Measurements from ENCODE around the gene EIF2B4.

Gene EIF2B4
- 25.6 to 40.6 reads per million in 2 donors for total RNA-seq

DNA sequence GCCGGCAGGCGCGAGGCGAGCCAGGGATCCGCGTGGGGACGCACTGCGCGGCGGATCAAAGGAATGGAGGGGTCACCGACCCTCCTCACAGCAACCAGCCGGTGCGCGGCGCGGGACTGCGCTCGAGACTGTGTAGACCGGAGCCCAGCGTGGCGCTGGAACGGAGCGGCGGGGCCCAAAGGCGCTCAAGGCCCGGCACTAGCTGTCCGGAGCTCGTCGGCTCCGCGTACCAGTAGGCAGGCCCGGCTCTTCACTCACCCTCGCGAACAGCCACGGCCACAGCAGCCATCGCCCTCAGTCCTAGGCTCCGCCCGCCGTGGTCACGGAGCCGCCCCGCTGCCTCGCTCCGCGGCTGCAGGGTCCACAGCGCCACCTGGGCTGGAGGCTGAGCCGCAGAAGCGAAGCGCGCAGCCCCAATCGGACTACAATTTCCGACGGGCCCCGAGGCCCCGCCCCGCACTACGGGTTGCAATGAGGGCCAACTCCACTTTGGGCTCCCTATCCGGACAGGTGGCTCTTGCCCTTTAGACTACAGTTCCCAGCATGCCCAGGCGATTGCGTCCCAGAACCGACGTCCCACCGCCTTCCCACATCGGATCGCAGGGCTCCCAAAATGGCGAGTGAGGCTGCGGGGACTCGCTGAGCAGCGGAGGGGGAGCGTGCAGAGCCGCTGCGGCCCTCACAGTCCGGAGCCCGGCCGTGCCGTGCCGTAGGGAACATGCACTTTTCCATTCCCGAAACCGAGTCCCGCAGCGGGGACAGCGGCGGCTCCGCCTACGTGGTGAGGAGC, at the start of gene EIF2B4, which contains the start of gene SNX17:
TSS of gene EIF2B4 (minus strand) at position 313 of the 790 bp plus-strand sequence. CDS start at position 289, 24 bp downstream.
TSS of gene SNX17 (plus strand) at position 591 of the 790 bp plus-strand sequence. CDS start at position 719, 128 bp downstream.
- peak; percentile 98 for DNase-seq

DNA sequence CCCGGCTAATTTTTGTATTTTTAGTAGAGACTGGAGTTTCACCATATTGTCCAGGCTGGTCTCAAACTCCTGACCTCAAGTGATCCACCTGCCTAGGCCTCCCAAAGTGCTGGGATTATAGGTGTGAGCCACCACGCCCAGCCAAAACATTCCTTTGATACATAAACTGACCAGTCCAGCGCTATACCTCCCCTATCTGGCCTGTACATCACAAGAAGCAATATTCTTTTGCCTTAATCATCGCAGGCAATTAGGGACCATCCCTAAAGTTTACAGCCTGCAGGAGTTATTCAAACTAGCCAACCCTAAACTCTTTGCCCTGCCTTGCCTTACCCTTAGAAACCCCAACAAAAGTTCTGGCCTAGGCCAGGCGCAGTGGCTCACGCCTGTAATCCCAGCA, 46.0 kb upstream of the EIF2B4 start:
- no peak for DNase-seq

DNA sequence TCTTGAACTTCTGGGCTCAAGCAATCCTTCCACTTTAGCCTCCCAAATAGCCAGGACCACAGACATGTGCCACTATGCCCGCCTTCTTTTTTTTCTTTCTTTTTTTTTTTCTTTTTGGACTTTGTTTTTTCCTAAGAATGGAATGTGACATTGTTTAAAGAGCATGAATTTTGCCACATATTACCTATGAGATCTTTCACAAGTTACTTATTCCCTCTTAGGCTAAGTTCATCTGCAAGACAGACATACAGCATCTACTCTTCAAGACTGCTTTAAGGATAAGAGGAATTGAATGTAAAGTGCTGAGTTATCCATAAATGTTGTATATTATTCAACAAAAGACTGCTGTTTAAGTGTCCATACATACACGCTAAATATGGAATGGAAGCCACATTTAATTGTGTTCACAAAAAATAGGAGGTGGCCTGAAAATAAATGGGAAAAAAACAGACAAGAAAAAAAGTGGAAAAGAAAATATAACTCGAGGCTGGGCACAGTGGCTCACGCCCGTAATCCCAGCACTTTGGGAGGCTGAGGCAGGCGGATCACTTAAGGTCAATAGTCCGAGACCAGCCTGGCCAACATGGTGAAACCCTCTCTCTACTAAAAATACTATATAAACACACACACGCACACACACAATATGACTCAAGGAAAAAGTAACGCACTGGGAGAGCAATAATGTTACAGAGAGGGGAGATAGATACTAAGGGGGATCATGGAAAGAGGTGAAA, 42.4 kb upstream of the EIF2B4 start:
- no peak for DNase-seq

DNA sequence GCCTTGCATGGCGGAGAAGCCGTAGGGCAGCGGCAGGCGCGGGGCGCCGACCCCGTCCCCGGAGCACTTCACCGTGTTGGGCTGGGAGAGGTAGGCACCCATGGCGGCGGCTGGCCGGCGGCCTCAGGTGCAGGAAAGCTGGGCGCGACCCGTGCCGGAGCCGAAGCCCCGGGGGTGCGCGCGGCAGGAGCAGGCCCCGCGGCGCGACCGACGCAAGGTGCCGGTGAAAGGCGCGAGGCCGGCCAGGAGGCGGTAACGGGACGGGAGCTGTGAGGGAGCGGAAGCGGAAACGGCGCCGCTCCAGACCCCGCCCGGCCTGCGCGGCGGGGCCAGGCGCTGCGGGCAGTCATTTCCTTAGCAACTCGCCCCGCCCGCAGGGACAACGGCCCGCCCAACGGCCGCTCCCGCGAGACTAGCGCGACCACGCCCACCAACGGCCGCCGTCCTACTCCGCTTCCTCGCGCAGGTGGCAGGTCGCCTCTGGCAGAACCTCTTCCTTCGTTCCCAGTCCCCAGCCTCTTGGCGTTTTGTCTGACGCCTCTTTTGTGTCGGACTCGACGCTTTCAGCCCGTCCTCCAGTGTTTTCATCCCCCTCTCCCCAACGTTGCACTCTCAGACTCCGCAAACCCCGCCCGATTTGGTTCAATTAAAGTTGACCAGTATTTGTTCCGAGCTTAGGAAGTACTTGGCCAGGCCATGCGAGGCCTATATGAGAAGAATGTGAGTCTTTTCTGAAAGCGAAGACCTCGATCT, 39.4 kb upstream of the EIF2B4 start, which contains the start of gene PPM1G:
TSS of gene PPM1G (minus strand) at position 271 of the 753 bp plus-strand sequence. CDS start at position 102, 169 bp downstream.
- peak; percentile 96 for DNase-seq

DNA sequence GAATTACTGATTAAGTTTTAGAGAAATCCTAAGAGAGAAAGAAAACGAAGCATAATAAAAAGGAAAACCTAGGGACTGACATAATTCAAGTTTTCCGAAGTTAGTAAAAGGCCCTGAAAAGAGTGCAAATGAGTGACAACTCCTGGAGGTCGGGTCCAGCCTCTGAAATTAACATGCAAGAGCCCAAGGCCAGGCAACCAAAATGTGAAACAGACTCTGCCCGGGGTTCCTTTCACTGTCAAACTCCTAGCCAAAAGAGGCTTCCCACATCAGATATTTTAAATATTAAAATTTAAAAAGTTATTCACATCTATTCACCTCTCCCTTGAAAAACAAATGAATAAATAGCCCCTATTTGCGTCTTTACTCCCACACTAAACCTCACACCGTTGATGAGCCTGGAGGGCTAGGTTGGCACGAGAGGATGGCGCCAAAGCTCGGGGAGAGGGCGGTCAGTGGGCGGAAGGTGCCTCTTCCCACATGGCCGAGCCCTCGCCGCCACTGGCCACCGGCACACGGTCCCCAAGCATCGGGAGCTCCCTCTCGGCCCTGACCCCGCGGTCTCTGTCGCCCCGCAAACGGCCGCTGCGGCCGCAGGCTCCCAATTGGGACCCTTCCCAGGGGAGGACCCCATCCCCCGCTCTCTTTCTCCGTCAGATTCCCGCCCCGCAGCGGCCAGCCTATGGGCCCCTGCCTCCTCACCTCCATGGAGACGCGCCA, 38.6 kb upstream of the EIF2B4 start:
- DNase-seq, result no peak

DNA sequence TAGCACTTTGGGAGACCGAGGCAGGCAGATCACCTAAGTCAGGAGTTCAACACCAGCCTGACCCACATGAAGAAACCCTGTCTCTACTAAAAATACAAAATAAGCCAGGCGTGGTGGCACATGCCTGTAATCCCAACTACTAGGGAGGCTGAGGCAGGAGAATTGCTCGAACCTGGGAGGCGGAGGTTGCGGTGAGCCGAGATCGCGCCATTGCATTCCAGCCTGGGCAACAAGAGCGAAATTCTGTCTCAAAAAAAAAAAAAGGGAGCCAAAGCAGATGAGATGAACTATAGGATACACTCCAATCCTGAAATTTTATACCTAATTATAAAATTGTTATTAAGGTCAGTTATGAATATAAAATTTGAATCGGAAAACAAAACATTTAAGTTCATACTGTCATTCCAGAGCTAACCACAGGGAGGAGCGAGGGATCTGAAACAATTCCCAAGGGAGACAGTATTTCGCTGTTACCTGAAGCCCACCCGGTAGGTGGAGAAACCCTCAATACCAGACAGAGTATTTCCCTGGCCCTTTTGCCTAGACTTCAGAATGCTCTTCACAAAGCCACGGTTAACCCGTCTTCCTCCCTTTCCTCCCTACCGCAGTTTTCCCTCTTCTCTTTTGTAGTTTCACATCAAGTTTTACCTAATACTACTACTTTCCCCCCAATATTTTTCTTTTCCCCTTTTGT, 37.8 kb upstream of the EIF2B4 start:
- DNase-seq, result no peak

DNA sequence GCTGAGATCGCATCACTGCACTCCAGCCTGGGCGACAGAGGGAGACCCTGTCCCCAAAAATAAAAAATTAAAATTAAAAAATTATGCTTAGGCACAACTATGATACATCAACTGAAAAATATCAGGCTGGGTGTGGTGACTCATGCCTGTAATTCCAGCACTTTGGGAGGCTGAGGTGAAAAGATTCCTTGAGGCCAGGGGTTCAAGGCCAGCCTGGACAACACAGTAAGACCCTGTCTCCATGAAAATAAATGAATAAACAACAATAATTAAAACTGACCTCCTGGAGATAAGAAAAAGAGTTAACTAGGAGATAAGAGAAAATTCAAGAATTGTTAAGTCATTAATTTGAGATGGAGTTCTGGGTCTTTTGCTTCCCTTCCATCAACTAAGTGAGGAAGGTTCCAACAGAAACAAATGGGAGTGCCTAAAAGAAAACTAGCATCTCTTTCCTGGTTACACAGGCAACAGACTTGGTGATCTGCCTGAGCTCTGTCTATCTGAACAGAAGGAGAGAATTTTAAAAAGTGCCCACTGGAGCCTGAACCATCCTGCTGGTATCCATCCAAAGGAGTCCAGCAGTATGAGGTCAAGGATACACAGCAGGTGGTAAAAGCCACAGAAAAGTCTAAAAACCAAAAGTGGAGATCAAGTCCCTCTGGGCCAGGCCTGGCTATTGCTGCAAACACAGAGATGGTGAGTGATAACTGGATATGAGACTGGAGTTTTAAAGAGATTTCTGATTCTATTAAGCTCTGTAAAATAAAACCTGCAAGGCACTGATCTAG, 30.4 kb upstream of the EIF2B4 start:
- no peak for DNase-seq

DNA sequence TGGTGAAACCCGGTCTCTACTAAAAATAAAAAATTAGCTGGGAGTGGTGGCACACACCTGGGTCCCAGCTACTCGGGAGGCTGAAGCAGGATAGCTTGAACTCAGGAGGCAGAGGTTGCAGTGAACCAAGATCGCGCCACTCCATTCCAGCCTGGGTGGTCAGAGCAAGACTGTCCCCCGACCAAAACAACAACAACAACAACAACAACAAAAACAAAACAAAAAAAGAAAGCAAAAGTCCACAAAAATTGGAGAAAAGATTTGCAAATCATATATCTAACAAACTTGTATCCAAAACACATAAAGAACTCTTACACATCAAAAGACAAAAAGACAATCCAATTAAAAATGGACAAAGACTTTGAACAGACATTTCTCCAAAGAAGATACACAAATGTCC, 28.8 kb upstream of the EIF2B4 start:
- no peak for DNase-seq

DNA sequence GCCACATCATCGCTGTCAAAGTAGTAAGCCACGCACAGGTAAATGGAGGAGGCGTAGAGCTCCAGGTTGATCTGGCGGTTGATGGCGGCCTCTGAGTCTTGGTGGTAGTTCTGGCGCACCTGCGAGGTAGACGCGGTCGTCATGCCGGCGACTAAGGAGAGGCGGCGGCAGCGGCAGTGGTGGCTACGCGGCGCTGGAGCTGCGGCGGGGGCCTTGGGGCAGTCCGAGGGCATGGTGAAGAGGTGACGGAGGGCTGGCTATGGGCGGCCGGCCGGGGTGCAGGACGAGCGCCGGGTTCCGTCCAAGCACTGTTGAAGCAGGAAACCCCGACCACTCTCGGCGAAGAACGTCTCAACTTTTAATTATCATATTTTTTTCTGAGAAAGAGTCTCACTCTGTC, 23.1 kb upstream of the EIF2B4 start:
- no peak for DNase-seq

DNA sequence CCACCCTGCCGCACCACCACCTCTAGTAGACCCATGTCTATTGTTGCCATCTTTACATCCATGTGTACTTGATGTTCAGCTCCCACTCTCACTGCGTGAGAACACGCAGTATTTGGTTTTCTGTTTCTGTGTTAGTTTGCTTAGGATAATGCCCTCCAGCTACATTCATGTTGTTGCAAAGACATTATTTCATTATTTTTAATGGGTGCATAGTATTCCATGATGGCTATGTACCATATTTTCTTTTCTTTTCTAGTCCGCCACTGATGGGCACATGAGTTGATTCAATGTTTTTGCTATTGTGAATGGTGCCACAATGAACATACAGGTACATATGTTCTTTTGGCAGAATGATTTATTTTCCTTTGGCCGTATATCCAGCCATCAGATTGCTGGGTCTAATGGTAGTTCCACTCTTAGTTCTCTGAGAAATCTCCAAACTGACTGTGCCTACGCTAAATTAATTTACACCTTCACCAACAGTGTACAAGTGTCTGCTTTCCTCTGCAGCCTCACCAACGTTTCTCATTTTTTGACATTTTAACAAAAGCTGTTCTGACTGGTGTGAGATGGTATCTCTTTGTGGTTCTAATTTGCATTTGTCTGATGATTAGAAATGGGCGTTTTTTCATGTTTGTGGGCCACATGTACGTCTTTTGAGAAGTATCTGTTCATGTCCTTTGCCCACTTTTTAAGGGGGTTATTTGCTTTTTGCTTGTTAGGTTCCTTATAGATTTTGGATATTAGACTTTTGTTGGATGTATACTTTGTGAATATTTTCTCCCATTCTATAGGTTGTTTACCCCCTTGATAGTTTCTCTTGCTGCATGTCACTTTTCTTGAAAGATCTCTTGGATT, 20.9 kb upstream of the EIF2B4 start:
- DNase-seq, result no peak

DNA sequence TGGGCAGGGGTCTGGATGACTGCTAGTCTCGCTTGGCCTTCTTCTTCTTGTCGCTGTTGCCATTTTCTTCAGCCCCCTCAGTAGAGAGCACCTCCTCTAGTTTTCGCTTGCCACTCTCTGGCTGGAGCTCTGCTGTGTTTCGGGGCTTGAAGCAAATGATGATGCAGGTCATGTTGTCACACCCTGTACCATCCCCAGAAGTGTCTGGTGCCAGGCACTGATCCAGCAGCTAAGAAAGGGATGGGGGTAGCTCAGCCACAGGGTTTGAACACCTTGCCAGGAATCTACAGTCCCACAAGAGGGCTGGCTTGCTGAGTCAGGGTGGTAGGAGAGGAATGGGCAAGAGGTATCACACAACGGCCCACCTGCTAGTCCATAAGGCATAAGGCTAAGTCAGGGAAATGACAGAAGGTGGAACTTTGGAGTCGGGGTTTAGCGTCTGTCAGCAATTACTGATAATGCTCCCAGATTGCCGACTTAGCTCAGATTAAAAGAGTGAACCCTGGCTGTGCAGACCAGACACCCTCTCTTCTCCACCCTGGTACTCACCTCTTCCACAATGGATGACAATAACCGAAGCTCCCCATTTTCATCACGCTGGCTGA, 11.5 kb upstream of the EIF2B4 start:
- DNase-seq, result no peak

DNA sequence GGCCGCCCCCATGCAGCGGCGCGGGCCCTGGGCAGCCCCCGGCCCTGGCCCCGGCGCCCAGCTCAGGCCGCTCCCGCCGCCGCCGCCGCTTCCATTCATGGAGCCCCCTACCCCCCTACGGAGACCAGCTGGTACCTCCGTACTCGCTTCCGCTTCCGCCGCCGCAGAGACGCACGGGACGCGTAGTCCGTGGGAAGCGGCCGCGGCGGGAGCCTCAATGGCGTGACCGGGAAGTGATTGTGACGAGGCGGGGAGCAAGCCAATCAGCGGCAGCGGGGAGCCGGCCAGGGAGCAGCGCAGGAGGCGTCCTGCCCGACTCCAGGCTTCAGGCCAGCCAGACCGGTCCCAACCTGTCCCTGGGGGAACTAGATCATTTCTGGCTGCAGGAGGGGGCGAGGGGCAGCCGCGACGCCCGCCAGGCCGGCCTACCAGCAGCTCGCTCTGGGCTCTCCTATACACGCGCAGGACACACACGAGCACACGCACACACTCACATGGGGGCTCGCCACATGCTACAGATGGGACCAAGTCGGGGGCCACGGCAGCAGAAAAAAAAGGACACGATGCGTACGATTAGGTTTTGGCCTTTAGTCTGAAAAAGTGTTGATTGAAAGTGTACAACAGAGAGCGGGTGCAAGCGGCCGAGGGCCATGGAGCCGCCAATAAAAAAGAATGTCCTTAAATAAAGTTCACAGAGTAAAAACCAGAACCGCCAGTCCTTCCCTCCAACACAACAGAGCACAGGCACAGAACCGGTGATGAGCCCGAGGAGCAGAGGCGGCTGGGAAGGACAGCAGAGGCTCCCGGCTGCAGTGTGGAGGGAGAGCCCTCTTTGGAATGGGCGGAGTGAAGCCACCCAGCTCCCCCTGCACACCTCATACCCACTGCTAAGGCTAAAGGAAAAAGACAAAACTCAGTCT, 10.7 kb upstream of the EIF2B4 start, which contains the start of gene ZNF513:
TSS of gene ZNF513 (minus strand) at position 109 of the 920 bp plus-strand sequence. CDS start 208 bp downstream, outside the sequence.
- peak; percentile 80 for DNase-seq

DNA sequence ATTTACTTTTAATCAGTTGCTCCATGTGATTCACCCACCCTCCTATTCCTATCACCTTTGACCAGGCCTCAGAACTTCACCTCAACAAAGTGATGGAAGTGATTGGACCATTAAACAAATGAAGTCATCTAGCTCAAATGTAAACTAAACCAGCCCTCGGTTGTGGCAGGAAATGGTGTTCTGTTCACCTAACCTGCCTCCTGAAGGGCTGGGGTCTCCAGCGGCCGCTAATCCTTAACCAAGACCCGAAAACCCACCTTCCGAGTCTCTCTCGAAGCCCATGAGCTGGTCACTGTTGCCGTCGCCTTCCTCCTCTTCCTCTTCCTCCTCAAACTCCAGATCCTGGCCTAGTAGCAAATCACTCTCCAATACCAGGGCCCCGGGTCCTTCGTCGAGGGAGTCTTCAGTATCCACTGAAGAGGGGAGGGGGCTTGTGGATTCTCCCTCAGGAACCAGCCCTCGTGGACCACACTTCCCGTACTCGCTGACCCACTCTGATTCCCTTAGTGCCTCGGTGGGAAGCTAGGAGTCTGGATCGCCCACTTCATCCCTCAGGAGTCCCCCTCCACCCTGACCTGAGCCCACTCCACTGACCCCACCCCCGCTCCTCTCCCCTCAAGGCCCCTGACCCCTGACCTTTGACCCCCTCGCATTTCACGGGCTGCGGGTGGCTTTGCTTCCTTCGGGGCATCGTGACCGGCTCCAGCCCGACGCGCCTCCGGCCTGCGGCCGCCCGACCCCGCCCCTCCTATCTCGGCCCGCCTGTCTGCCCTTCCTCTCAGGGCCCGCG, 9.9 kb upstream of the EIF2B4 start:
- peak; percentile 44 for DNase-seq

DNA sequence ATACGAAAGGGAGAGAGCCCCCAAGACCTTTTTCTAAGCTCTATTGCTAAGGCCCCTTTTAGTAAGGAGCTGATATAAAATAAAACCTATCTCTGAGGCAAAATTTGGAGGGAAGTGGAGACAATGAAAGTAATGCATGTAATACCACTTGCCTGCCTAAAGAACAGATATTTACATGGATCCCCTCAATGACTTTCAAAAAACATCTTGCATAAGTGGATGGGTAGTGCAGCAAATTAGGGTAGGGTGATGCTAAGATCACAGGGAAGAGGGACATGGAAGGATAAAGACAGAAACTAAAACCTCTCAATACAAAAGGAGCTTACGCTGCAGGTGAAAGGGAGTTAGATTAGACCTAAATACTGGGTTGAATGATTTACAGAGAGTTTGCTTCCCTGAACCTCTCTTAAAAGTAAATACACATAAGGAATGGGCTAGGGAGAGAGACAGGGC, 9.3 kb upstream of the EIF2B4 start:
- DNase-seq, result no peak

DNA sequence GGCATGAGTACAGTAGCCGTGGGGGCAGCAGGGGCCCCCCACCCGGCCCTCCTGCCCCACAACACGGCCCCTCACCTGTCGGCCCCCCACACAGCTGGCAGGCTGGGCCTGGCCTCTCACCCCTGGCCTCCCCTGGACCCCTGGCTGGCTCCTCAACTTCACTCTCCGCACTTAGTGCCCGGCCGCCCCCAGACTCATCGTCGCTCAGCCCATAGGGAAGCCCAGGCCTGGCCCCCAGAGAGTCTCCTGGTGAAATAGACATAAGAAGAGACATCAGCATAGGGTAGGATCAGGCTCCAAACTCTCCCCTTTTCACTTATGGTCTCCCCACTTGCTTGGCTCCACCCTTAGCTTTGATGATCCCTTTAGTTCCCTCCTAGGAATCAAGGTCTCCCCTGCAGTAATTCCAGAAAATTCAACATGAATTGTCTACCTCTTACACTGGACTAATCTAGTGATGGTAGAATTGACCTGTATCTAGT, 8.7 kb upstream of the EIF2B4 start:
- no peak for DNase-seq

DNA sequence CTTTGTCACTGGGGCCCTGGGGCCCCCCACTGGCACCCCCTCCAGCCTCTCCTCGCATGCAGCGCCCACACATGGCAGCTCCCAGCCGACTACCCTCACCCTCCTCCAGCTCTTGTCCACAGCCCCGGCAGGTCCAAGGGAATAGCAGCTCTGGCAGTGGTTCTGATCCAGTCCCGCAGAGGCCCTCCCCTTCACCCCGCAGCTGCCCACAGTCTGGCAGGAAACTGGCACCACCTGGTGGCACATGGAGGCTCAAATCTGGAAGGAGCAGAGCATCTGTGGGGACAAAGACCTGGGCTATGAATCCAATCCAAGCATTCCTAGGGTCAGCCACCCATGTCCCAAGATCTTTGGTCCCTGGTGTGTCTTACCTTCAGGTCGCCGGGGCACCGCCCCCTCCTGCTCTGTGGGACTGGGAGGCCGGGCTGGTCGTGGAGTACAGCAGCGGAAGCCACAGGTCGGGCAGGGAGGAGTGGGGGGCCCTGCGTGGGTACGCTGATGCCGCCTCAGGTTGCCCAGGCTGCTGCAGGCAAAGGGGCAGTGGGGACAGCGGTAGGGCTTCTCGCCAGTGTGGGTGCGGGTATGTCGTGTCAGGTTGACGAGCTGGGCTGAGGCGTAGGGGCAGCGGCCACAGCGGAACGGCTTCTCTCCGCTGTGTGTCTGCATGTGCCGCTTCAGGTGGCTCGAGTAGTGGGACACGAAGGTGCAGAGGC, 8.1 kb upstream of the EIF2B4 start:
- DNase-seq, result no peak

All from T-helper 9 cell (primary cell).